HepG2 (cell line): ENCODE data around the gene SDC1. TPM values are rescaled to one million over a fixed set of nuclear protein-coding genes. Genes with fewer than 3 reads are reported as not detected.

Experiments used
- ADNP ChIP-seq: sonication (generic); formaldehyde crosslinking; IDR thresholded peaks from 2 replicates; pipeline ENCODE4 v1.4.0; 2020; ENCODE audit warnings: missing genetic modification reagents
- BRCA1 ChIP-seq: sonication (generic); formaldehyde crosslinking; IDR thresholded peaks from 2 replicates; pipeline ENCODE4 v1.4.0; 2020; ENCODE audit warnings: missing genetic modification reagents
- EP300 ChIP-seq, 3 experiments: sonication (generic) in 1 of 3; formaldehyde crosslinking in 1 of 3; IDR thresholded peaks; 2 replicates each; pipeline versions ENCODE4 v1.5.1 to v1.6.1; 2011 to 2020; ENCODE audit warnings: low read depth in 2 of 3, low read length in 2 of 3, borderline replicate concordance in 1 of 3, improper control_type of control experiment in 1 of 3, mild to moderate bottlenecking in 1 of 3, missing genetic modification reagents in 1 of 3, moderate library complexity in 1 of 3
- FOXK2 ChIP-seq: fragments of 450-650 bp; IDR thresholded peaks from 2 replicates; pipeline ENCODE4 v1.6.1; 2016
- MLXIP ChIP-seq: sonication (generic); formaldehyde crosslinking; IDR thresholded peaks from 2 replicates; pipeline ENCODE4 v1.9.0; 2021; ENCODE audit warnings: missing genetic modification reagents, borderline replicate concordance
- MYC ChIP-seq: sonication (generic); formaldehyde crosslinking; IDR thresholded peaks from 2 replicates; pipeline ENCODE4 v1.9.0; 2021; ENCODE audit warnings: missing genetic modification reagents, borderline replicate concordance
- NCOA2 ChIP-seq: sonication (generic); formaldehyde crosslinking; IDR thresholded peaks from 2 replicates; pipeline ENCODE4 v1.8.0; 2022; ENCODE audit warnings: inconsistent platforms
- NFE2 ChIP-seq: sonication (generic); formaldehyde crosslinking; IDR thresholded peaks from 2 replicates; pipeline ENCODE4 v1.4.0; 2020; ENCODE audit warnings: missing genetic modification reagents
- PAF1 ChIP-seq: IDR thresholded peaks from 2 replicates; pipeline ENCODE4 v1.6.1; 2016; ENCODE audit warnings: missing genetic modification reagents, missing compliant biosample characterization
- PATZ1 ChIP-seq: sonication (generic); formaldehyde crosslinking; IDR thresholded peaks from 2 replicates; pipeline ENCODE4 v1.4.0; 2020; ENCODE audit warnings: missing genetic modification reagents
- PBX3 ChIP-seq: sonication (generic); formaldehyde crosslinking; IDR thresholded peaks from 2 replicates; pipeline ENCODE4 v1.8.1; 2023; ENCODE audit warnings: missing genetic modification reagents, inconsistent platforms, borderline replicate concordance
- POLR2AphosphoS5 ChIP-seq: IDR thresholded peaks from 2 replicates; pipeline ENCODE4 v1.6.1; 2012; ENCODE audit warnings: low read depth, low read length
- SRSF4 ChIP-seq: fragments of 200-400 bp; formaldehyde crosslinking; IDR thresholded peaks from one replicate; pipeline ENCODE4 v1.6.1; 2018; ENCODE audit warnings: mild to moderate bottlenecking, low read depth, low read length, moderate library complexity; ENCODE audit not compliant: poor library complexity, severe bottlenecking
- TAF15 ChIP-seq: fragments of 200-400 bp; formaldehyde crosslinking; IDR thresholded peaks from one replicate; pipeline ENCODE4 v1.6.1; 2018; ENCODE audit warnings: mild to moderate bottlenecking, low read depth, low read length; ENCODE audit not compliant: poor library complexity, severe bottlenecking
- THAP7 ChIP-seq: sonication (generic); formaldehyde crosslinking; IDR thresholded peaks from 2 replicates; pipeline ENCODE4 v1.8.1; 2023; ENCODE audit warnings: mild to moderate bottlenecking, missing genetic modification reagents
- ZBTB3 ChIP-seq: sonication (generic); formaldehyde crosslinking; IDR thresholded peaks from 2 replicates; pipeline ENCODE4 v1.4.0; 2020; ENCODE audit warnings: low read depth, mild to moderate bottlenecking, moderate library complexity, missing genetic modification reagents, borderline replicate concordance
- ZBTB37 ChIP-seq: sonication (generic); formaldehyde crosslinking; IDR thresholded peaks from 2 replicates; pipeline ENCODE4 v1.4.0; 2020; ENCODE audit warnings: mild to moderate bottlenecking, missing genetic modification reagents
- ZBTB7A ChIP-seq: sonication (generic); formaldehyde crosslinking; IDR thresholded peaks from 2 replicates; pipeline ENCODE4 v1.8.0; 2022; ENCODE audit warnings: mild to moderate bottlenecking, missing genetic modification reagents
- ZNF232 ChIP-seq: sonication (generic); formaldehyde crosslinking; IDR thresholded peaks from 2 replicates; pipeline ENCODE4 v1.4.0; 2020; ENCODE audit warnings: missing genetic modification reagents, borderline replicate concordance
- polyA plus RNA-seq, 8 experiments: library from polyadenylated mRNA; depleted of rRNA in 3 of 8; stranded (reverse) in 7 of 8; unstranded in 1 of 8; fragments of >200 nt; fragmentation: Illumina TruSeq in 4 of 8; extraction: Trizol in 4 of 8; gene quantifications; 2 replicates each; pipeline versions ENCODE4 v1.2.1 to v1.2.3, GENCODE V29; 2011 to 2016; ENCODE audit warnings: low read depth in 4 of 8, missing spikeins in 1 of 8, mixed read lengths in 1 of 8; ENCODE audit not compliant: insufficient read depth in 1 of 8
- total RNA-seq, 5 experiments: library from RNA; depleted of rRNA; stranded (reverse); fragments of >200 nt; fragmentation: Illumina TruSeq; extraction: Trizol; gene quantifications; 2 replicates each; pipeline ENCODE4 v1.2.3, GENCODE V29; 2016; ENCODE audit warnings: low read depth in 1 of 5

Gene SDC1
- total and polyA plus RNA-seq, 2 of the 13 experiments (the other 11 are each of a cell fraction or from before 2014, with no cell fraction given) = 108 to 119 TPM

GRCh38 chr2:20165677-20166509 lies 59.0 kb downstream of the SDC1 start (continued):
- no peak for TF ChIP-seq MLXIP (CRISPR knock-in tag)
- no peak for TF ChIP-seq NFE2
- no peak for TF ChIP-seq PATZ1 (CRISPR knock-in tag)
- TF ChIP-seq TAF15 = no peak
- TF ChIP-seq ZBTB37 (CRISPR knock-in tag) = no peak
- no peak for TF ChIP-seq PBX3
- TF ChIP-seq THAP7 = no peak
- no peak for TF ChIP-seq POLR2AphosphoS5
- no peak for TF ChIP-seq ZBTB3
- TF ChIP-seq MYC (CRISPR knock-in tag) = no peak
- no peak for TF ChIP-seq BRCA1 (CRISPR knock-in tag)
- no peak for TF ChIP-seq ZNF232 (CRISPR knock-in tag)
- no peak for TF ChIP-seq SRSF4
- peak; percentile 28; the same call in 1 of the 2 replicates for TF ChIP-seq FOXK2
- TF ChIP-seq ADNP (CRISPR knock-in tag) = peak; percentile 2; the same call in 1 of the 2 replicates
- TF ChIP-seq PAF1 (CRISPR knock-in tag) = no peak
- no peak for TF ChIP-seq ZBTB7A
- TF ChIP-seq NCOA2 (CRISPR knock-in tag) = no peak
- TF ChIP-seq EP300 (IDR thresholded peaks at IDR 0.05; ENCODE audit: low read depth in 2 of 2, low read length in 2 of 2) = no peak
- no peak for TF ChIP-seq EP300 (CRISPR knock-in tag; IDR thresholded peaks at IDR 0.05; ENCODE audit: borderline replicate concordance)
